HCT116 (cell line): ENCODE measurements around the gene OPCML. TPM values are rescaled to one million over a fixed set of nuclear protein-coding genes. Genes with fewer than 3 reads are reported as not detected.

ENCODE experiments used
- ATAC-seq: fragments of 200-7000 bp; cut with Tn5 transposase; 2 replicates; pipeline ENCODE4 v1.9.1; 2020; ENCODE audit warnings: mild to moderate bottlenecking, moderate library complexity
- BruUV-seq: library from RNA; stranded (reverse); fragments of 400-500 nt; replicated peaks from 2 replicates; lab custom pipeline; 2021; lab: Mats Ljungman, UMichigan
- CTCF ChIA-PET: fragments of 300-600 bp; sonication (Branson Sonifier 250); formaldehyde crosslinking; loops from one replicate; lab custom pipeline; 2021; ENCODE audit warnings: antibody characterized with exemption; lab: Charles Lee
- POLR2A ChIA-PET: fragments of 300-600, 350-600 bp; sonication (Branson Sonifier 250); formaldehyde crosslinking; loops from one replicate; lab custom pipeline; 2021; ENCODE audit warnings: antibody characterized with exemption; lab: Charles Lee
- RAD21 ChIA-PET, 2 experiments: fragments of 300-600 bp; sonication (Branson Sonifier 250); formaldehyde crosslinking; loops; one replicate each; lab custom pipeline; 2023; ENCODE audit warnings: low total read pairs in 2 of 2; ENCODE audit not compliant: uncharacterized antibody in 2 of 2, unreplicated experiment in 2 of 2, low non-redundant PET in 1 of 2; lab: Charles Lee
- DNase-seq: peaks from one replicate; pipeline ENCODE4 v3.0.0-alpha.2; 2010; ENCODE audit warnings: low read depth, low spot score
- H2AFZ ChIP-seq: fragments of 200-600 bp; shearing (Covaris generic), sonication (generic); 2 replicates; pipeline ENCODE4 v1.6.1; 2017; ENCODE audit warnings: low read depth, mixed run types, mixed read lengths, antibody characterized with exemption, low read length; ENCODE audit not compliant: poor library complexity, severe bottlenecking
- H3K27ac ChIP-seq: 2 replicates; pipeline ENCODE4 v1.5.1; 2012; ENCODE audit warnings: low read depth, low read length
- H3K27me3 ChIP-seq: fragments of 200-600 bp; sonication (generic); 2 replicates; pipeline ENCODE4 v1.6.1; 2016; ENCODE audit warnings: mixed run types, low read length, mixed read lengths; ENCODE audit not compliant: insufficient read depth
- H3K36me3 ChIP-seq, 2 experiments: fragments of 200-500 bp in 1 of 2; fragments of 200-600 bp in 1 of 2; sonication (Bioruptor generic) in 1 of 2; sonication (generic) in 1 of 2; 2 replicates each; pipeline versions ENCODE4 v1.5.1 to v1.6.1; 2014 to 2016; ENCODE audit warnings: low read length in 2 of 2, inconsistent platforms in 1 of 2, mixed read lengths in 1 of 2, mixed run types in 1 of 2; ENCODE audit not compliant: insufficient read depth in 2 of 2, control insufficient read depth in 1 of 2
- H3K4me1 ChIP-seq, 2 experiments: fragments of 200-600 bp in 1 of 2; sonication (generic) in 1 of 2; 2 replicates each; pipeline versions ENCODE4 v1.5.1 to v1.6.1; 2012 to 2017; ENCODE audit warnings: low read length in 2 of 2, inconsistent platforms in 1 of 2, mild to moderate bottlenecking in 1 of 2, mixed read lengths in 1 of 2, mixed run types in 1 of 2, moderate library complexity in 1 of 2; ENCODE audit not compliant: insufficient read depth in 2 of 2, control insufficient read depth in 1 of 2
- H3K4me2 ChIP-seq: fragments of 200-600 bp; sonication (generic); 2 replicates; pipeline ENCODE4 v1.6.1; 2017; ENCODE audit warnings: mixed run types, low read length, mixed read lengths
- H3K4me3 ChIP-seq, 2 experiments: fragments of 200-600 bp in 1 of 2; sonication (generic) in 1 of 2; replicated peaks in 1 of 2; 2 replicates each; pipeline ENCODE4 v1.5.1; 2011 to 2016; ENCODE audit warnings: low read length in 2 of 2, control low read depth in 1 of 2, low read depth in 1 of 2, mild to moderate bottlenecking in 1 of 2, mixed read lengths in 1 of 2, mixed run types in 1 of 2
- H3K79me2 ChIP-seq: fragments of 200-600 bp; sonication (generic); 2 replicates; pipeline ENCODE4 v1.6.1; 2017; ENCODE audit warnings: mild to moderate bottlenecking, mixed run types, low read length, moderate library complexity, mixed read lengths; ENCODE audit not compliant: insufficient read depth
- H3K9ac ChIP-seq: fragments of 200-600 bp; sonication (generic); 2 replicates; pipeline ENCODE4 v1.6.1; 2016; ENCODE audit warnings: low read length, mixed read lengths
- H3K9me2 ChIP-seq: fragments of 200-600 bp; sonication (generic), shearing (Covaris generic); 2 replicates; pipeline ENCODE4 v1.6.1; 2017; ENCODE audit warnings: mixed run types, mild to moderate bottlenecking, moderate library complexity; ENCODE audit not compliant: insufficient read depth
- H3K9me3 ChIP-seq, 2 experiments: fragments of 200-500 bp in 1 of 2; fragments of 200-600 bp in 1 of 2; sonication (Bioruptor generic) in 1 of 2; sonication (generic) in 1 of 2; 2 replicates each; pipeline ENCODE4 v1.6.1; 2014 to 2017; ENCODE audit warnings: low read length in 2 of 2, mixed read lengths in 2 of 2, inconsistent platforms in 1 of 2, low read depth in 1 of 2, mild to moderate bottlenecking in 1 of 2, mixed run types in 1 of 2, moderate library complexity in 1 of 2; ENCODE audit not compliant: control insufficient read depth in 1 of 2, insufficient read depth in 1 of 2
- H4K20me1 ChIP-seq: fragments of 200-600 bp; sonication (generic), shearing (Covaris generic); 2 replicates; pipeline ENCODE4 v1.6.1; 2017; ENCODE audit warnings: mixed run types, mild to moderate bottlenecking, moderate library complexity; ENCODE audit not compliant: insufficient read depth
- ATF3 ChIP-seq: IDR thresholded peaks from 2 replicates; pipeline ENCODE4 v1.6.1; 2012
- CEBPB ChIP-seq: IDR thresholded peaks from 2 replicates; pipeline ENCODE4 v1.6.1; 2012; ENCODE audit warnings: low read depth
- EGR1 ChIP-seq: IDR thresholded peaks from 2 replicates; pipeline ENCODE4 v1.6.1; 2012; ENCODE audit warnings: low read depth
- ELF1 ChIP-seq: IDR thresholded peaks from 2 replicates; pipeline ENCODE4 v1.6.1; 2012; ENCODE audit warnings: low read depth, borderline replicate concordance
- EZH2 ChIP-seq: fragments of 200-600 bp; sonication (generic); IDR thresholded peaks from 2 replicates; pipeline ENCODE4 v1.6.1; 2017; ENCODE audit warnings: antibody characterized with exemption, mixed run types
- EZH2phosphoT487 ChIP-seq: fragments of 200-600 bp; IDR thresholded peaks from 2 replicates; pipeline ENCODE4 v1.6.1; 2018; ENCODE audit warnings: antibody characterized with exemption, borderline replicate concordance
- JUND ChIP-seq: IDR thresholded peaks from 2 replicates; pipeline ENCODE4 v1.6.1; 2012
- MAX ChIP-seq: IDR thresholded peaks from 2 replicates; pipeline ENCODE4 v1.6.1; 2012
- POLR2A ChIP-seq: IDR thresholded peaks from 2 replicates; pipeline ENCODE4 v1.7.0; 2011; ENCODE audit warnings: borderline replicate concordance; ENCODE audit not compliant: insufficient read depth, insufficient read length; ENCODE audit errors: extremely low read depth
- POLR2AphosphoS5 ChIP-seq: IDR thresholded peaks from 2 replicates; pipeline ENCODE4 v1.6.1; 2011; ENCODE audit warnings: mild to moderate bottlenecking, low read depth, low read length, moderate library complexity
- SIN3A ChIP-seq: IDR thresholded peaks from 2 replicates; pipeline ENCODE4 v1.6.1; 2012; ENCODE audit warnings: low read depth
- SP1 ChIP-seq: IDR thresholded peaks from 2 replicates; pipeline ENCODE4 v1.6.1; 2012; ENCODE audit warnings: low read depth
- SRF ChIP-seq: IDR thresholded peaks from 2 replicates; pipeline ENCODE4 v1.6.1; 2012; ENCODE audit warnings: low read depth
- TCF7L2 ChIP-seq: IDR thresholded peaks from 2 replicates; pipeline ENCODE4 v1.7.0; 2011; ENCODE audit warnings: borderline replicate concordance, inconsistent platforms; ENCODE audit not compliant: insufficient read depth, insufficient read length; ENCODE audit errors: extremely low read depth
- YY1 ChIP-seq: IDR thresholded peaks from 2 replicates; pipeline ENCODE4 v1.6.1; 2011; ENCODE audit warnings: low read length, low read depth, moderate library complexity, mild to moderate bottlenecking; ENCODE audit not compliant: insufficient replicate concordance; ENCODE audit errors: extremely low read depth
- ZFX ChIP-seq: fragments of 450-650 bp; IDR thresholded peaks from 2 replicates; pipeline ENCODE4 v1.6.1; 2017
- intact Hi-C: fragments of 100-400 bp; cut with micrococcal nuclease; formaldehyde crosslinking; loops from 2 replicates; pipeline ENCODE4 v1.10.0; 2022
- total RNA-seq: library from RNA; stranded (reverse); gene quantifications from one replicate; pipeline ENCODE4 v1.2.1, GENCODE V29; 2021; ENCODE audit not compliant: unreplicated experiment
- TF ChIP-seq, protein P1 (sequence below): IDR thresholded peaks from 2 replicates; pipeline ENCODE4 v1.6.1; 2012; ENCODE audit warnings: low read depth

The OPCML gene
- total RNA-seq, 1 experiment from 2014 or later: not detected

- no TSS peak for BruUV-seq
- Histone ChIP-seq H3K9me3 (peaks cover 14 to 34% of the 10 kb centered on the region in 2 experiments; a peak in 2 of 4 replicates), H3K4me1 (no peaks in the 10 kb centered on the region), H3K27ac (no peak overlapping the region), H3K9me2 (no peaks in the 10 kb centered on the region), H3K36me3 (no peaks in the 10 kb centered on the region), H3K79me2 (no peaks in the 10 kb centered on the region), H3K27me3 (no peaks in the 10 kb centered on the region), H4K20me1 (no peaks in the 10 kb centered on the region), H3K9ac (no peak overlapping the region), H2AFZ (no peak overlapping the region), H3K4me2 (no peak overlapping the region), H3K4me3 (no peak overlapping the region)
- RAD21 ChIA-PET: no interaction called here
- POLR2A ChIA-PET: no interaction called here
- CTCF ChIA-PET: no interaction called here
- intact Hi-C loops: no loop called here
- ATAC-seq (no peak), DNase-seq (no peak)
- TF ChIP-seq CEBPB: no peak
- no peak for TF ChIP-seq EZH2phosphoT487
- no peak for TF ChIP-seq SIN3A
- no peak for TF ChIP-seq YY1
- no peak for TF ChIP-seq EGR1
- no peak for TF ChIP-seq SP1
- TF ChIP-seq TCF7L2: no peak
- no peak for TF ChIP-seq ELF1
These were observed 1109.0 kb downstream of the OPCML start for GRCh38 chr11:132423266-132423665.

DNA sequence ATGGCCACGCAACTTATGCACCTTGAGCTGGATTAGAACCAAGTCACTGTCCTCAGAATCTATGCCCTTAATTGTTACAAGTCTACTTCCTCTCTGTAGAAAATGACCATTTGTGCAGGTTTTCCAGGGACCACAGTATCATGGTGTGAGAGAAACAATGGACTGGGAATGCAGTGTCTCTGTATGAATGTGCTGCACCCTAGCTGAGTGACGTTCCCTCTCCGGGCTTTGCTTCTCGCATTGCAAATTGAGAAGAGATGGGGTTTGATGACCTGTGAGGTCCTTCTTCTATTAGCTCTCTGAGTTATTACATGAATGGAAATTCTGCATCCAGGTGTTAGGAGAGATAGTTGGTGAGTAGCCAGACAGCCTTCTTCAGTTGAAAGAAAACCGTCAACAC, 1109.6 kb downstream of the OPCML start:
- Histone ChIP-seq H3K9ac (no peak overlapping the region), H4K20me1 (no peaks in the 10 kb centered on the region), H2AFZ (no peak overlapping the region), H3K4me1 (no peaks in the 10 kb centered on the region), H3K27ac (no peak overlapping the region), H3K4me3 (no peak overlapping the region), H3K36me3 (no peaks in the 10 kb centered on the region), H3K9me2 (no peaks in the 10 kb centered on the region), H3K27me3 (no peaks in the 10 kb centered on the region), H3K9me3 (peaks cover 11 to 32% of the 10 kb centered on the region in 2 experiments; a peak in 2 of 4 replicates), H3K4me2 (no peak overlapping the region), H3K79me2 (no peaks in the 10 kb centered on the region)
- no peak for ATAC-seq
- no peak for DNase-seq
- CTCF ChIA-PET: no interaction called here
- BruUV-seq: no TSS peak
- intact Hi-C loops: no loop called here
- POLR2A ChIA-PET: no interaction called here
- RAD21 ChIA-PET: no interaction called here
- TF ChIP-seq MAX (no peak), ATF3 (no peak), ZFX (no peak), JUND (no peak), YY1 (no peak), EZH2 (no peak), POLR2A (no peak), CEBPB (no peak), ELF1 (no peak), POLR2AphosphoS5 (no peak), SIN3A (no peak), EGR1 (no peak), TCF7L2 (no peak), SRF (no peak)
- TF ChIP-seq, protein P1, sequence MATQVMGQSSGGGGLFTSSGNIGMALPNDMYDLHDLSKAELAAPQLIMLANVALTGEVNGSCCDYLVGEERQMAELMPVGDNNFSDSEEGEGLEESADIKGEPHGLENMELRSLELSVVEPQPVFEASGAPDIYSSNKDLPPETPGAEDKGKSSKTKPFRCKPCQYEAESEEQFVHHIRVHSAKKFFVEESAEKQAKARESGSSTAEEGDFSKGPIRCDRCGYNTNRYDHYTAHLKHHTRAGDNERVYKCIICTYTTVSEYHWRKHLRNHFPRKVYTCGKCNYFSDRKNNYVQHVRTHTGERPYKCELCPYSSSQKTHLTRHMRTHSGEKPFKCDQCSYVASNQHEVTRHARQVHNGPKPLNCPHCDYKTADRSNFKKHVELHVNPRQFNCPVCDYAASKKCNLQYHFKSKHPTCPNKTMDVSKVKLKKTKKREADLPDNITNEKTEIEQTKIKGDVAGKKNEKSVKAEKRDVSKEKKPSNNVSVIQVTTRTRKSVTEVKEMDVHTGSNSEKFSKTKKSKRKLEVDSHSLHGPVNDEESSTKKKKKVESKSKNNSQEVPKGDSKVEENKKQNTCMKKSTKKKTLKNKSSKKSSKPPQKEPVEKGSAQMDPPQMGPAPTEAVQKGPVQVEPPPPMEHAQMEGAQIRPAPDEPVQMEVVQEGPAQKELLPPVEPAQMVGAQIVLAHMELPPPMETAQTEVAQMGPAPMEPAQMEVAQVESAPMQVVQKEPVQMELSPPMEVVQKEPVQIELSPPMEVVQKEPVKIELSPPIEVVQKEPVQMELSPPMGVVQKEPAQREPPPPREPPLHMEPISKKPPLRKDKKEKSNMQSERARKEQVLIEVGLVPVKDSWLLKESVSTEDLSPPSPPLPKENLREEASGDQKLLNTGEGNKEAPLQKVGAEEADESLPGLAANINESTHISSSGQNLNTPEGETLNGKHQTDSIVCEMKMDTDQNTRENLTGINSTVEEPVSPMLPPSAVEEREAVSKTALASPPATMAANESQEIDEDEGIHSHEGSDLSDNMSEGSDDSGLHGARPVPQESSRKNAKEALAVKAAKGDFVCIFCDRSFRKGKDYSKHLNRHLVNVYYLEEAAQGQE: no peak
